ENCODE data around the gene DLGAP1. TPM values are rescaled to one million over a fixed set of nuclear protein-coding genes. Genes with fewer than 3 reads are reported as not detected.
A peak's percentile ranks its signal among the peaks of the same experiment; 100 is the strongest.
"Not testable (repeated sequence)": the region's sequence is repeated elsewhere in the genome, so short reads cannot be mapped to it uniquely, and the experiment has no call there.

Gene DLGAP1
- total and polyA plus RNA-seq, 4 donors = 0.75 to 6.6 (median 3.6) TPM

GRCh38 chr18:3699707-3700567 lies 755.2 kb downstream of the DLGAP1 start:
- H3K4me3 ChIP-seq (ENCODE audit: low read length in 2 of 2) = not testable (repeated sequence)

GRCh38 chr18:3694030-3694778 lies 760.9 kb downstream of the DLGAP1 start:
- H3K9me3 ChIP-seq (ENCODE audit: control insufficient read depth, low read length); H3K27ac ChIP-seq (ENCODE audit: low read depth in 1 of 2, low read length in 2 of 2); H3K4me1 ChIP-seq (ENCODE audit: control insufficient read depth in 1 of 2, insufficient read depth in 2 of 2, low read length in 2 of 2); DNase-seq; H3K27me3 ChIP-seq (ENCODE audit: control insufficient read depth in 1 of 2, insufficient read depth in 2 of 2, low read length in 1 of 2); intact Hi-C loops (cut with DNase I); H3K36me3 ChIP-seq (ENCODE audit: control insufficient read depth in 1 of 2, insufficient read depth in 2 of 2, low read length in 1 of 2); ATAC-seq (ENCODE audit: low FRiP score); H3K4me3 ChIP-seq (ENCODE audit: low read length in 2 of 2): not testable (repeated sequence)
- 89 to 94% methylated on average over 5 of the region's 5 CpGs for WGBS, 2 donors

More at GRCh38 chr18:3699707-3700567, 755.2 kb downstream of the DLGAP1 start:
- intact Hi-C loops (cut with DNase I) = loop anchor here (5.0 to 10.0 kb wide), 4 partner anchors 172 to 365 kb away; no protein-coding TSS in a partner anchor
- H3K27me3 ChIP-seq (ENCODE audit: control insufficient read depth in 1 of 2, insufficient read depth in 2 of 2, low read length in 1 of 2); H3K27ac ChIP-seq (ENCODE audit: low read depth in 1 of 2, low read length in 2 of 2); H3K36me3 ChIP-seq (ENCODE audit: control insufficient read depth in 1 of 2, insufficient read depth in 2 of 2, low read length in 1 of 2); H3K4me1 ChIP-seq (ENCODE audit: control insufficient read depth in 1 of 2, insufficient read depth in 2 of 2, low read length in 2 of 2); H3K9me3 ChIP-seq (ENCODE audit: control insufficient read depth, low read length); ATAC-seq (ENCODE audit: low FRiP score): not testable (repeated sequence)
- peak in 1 of 2 donors; percentile 69 for DNase-seq
- 89 to 90% methylated on average over 16 of the region's 16 CpGs for WGBS, 2 donors

DNA sequence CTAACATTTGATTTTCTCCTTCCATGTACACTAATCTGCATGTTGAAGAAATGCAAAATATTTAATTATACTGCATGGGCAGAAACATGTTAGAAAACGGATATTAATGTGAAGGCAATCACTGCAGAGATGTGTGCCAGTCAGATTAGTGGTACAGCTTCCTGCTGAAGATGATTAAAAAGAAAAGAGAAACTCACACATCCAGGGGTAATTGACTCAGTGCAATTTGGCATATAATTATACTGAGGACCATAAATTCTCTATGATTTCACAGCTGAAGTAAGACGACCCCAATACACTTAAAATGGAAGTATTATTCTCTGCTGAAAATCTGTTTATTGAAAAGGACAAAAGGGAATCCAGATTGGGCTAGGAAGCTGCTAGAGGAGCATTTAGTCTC lies 761.7 kb downstream of the DLGAP1 start:
- 59 to 65% methylated on average over 2 of the region's 2 CpGs for WGBS, 2 donors
- Histone ChIP-seq H3K27me3 (ENCODE audit: control insufficient read depth in 1 of 2, insufficient read depth in 2 of 2, low read length in 1 of 2) (no peaks in the 10 kb centered on the region), H3K36me3 (ENCODE audit: control insufficient read depth in 1 of 2, insufficient read depth in 2 of 2, low read length in 1 of 2) (no peaks in the 10 kb centered on the region), H3K4me1 (ENCODE audit: control insufficient read depth in 1 of 2, insufficient read depth in 2 of 2, low read length in 2 of 2) (peaks cover 0 to 2% of the 10 kb centered on the region in 2 donors), H3K9me3 (ENCODE audit: control insufficient read depth, low read length) (no peaks in the 10 kb centered on the region), H3K4me3 (ENCODE audit: low read length in 2 of 2) (no peak overlapping the region), H3K27ac (ENCODE audit: low read depth in 1 of 2, low read length in 2 of 2) (no peak overlapping the region)
- intact Hi-C loops (cut with DNase I) = no loop called here
- no peak for DNase-seq
- ATAC-seq (ENCODE audit: low FRiP score) = no peak

- no peaks in the 10 kb centered on the region for H3K36me3 ChIP-seq (ENCODE audit: control insufficient read depth in 1 of 2, insufficient read depth in 2 of 2, low read length in 1 of 2)
- peaks cover 0 to 2% of the 10 kb centered on the region in 2 donors for H3K4me1 ChIP-seq (ENCODE audit: control insufficient read depth in 1 of 2, insufficient read depth in 2 of 2, low read length in 2 of 2)
- H3K4me3 ChIP-seq (ENCODE audit: low read length in 2 of 2) = no peak overlapping the region
- H3K27ac ChIP-seq (ENCODE audit: low read depth in 1 of 2, low read length in 2 of 2) = no peak overlapping the region
- no peak for ATAC-seq (ENCODE audit: low FRiP score)
- no peaks in the 10 kb centered on the region for H3K9me3 ChIP-seq (ENCODE audit: control insufficient read depth, low read length)
- intact Hi-C loops (cut with DNase I) = no loop called here
- H3K27me3 ChIP-seq (ENCODE audit: control insufficient read depth in 1 of 2, insufficient read depth in 2 of 2, low read length in 1 of 2) = no peaks in the 10 kb centered on the region
- no peak for DNase-seq
- 13 to 18% methylated on average over 2 of the region's 2 CpGs for WGBS, 2 donors
Observed at GRCh38 chr18:3692691-3693090, 762.4 kb downstream of the DLGAP1 start.

- Histone ChIP-seq H3K36me3 (ENCODE audit: control insufficient read depth in 1 of 2, insufficient read depth in 2 of 2, low read length in 1 of 2) (no peaks in the 10 kb centered on the region), H3K4me1 (ENCODE audit: control insufficient read depth in 1 of 2, insufficient read depth in 2 of 2, low read length in 2 of 2) (peaks cover 0 to 2% of the 10 kb centered on the region in 2 donors), H3K27me3 (ENCODE audit: control insufficient read depth in 1 of 2, insufficient read depth in 2 of 2, low read length in 1 of 2) (no peaks in the 10 kb centered on the region), H3K4me3 (ENCODE audit: low read length in 2 of 2) (no peak overlapping the region), H3K9me3 (ENCODE audit: control insufficient read depth, low read length) (no peaks in the 10 kb centered on the region), H3K27ac (ENCODE audit: low read depth in 1 of 2, low read length in 2 of 2) (no peak overlapping the region)
- no peak for DNase-seq
- ATAC-seq (ENCODE audit: low FRiP score) = no peak
- intact Hi-C loops (cut with DNase I) = no loop called here
- WGBS, 2 donors = 87 to 91% methylated on average over 2 of the region's 2 CpGs
Observed at GRCh38 chr18:3692113-3692621, 762.9 kb downstream of the DLGAP1 start.

DNA sequence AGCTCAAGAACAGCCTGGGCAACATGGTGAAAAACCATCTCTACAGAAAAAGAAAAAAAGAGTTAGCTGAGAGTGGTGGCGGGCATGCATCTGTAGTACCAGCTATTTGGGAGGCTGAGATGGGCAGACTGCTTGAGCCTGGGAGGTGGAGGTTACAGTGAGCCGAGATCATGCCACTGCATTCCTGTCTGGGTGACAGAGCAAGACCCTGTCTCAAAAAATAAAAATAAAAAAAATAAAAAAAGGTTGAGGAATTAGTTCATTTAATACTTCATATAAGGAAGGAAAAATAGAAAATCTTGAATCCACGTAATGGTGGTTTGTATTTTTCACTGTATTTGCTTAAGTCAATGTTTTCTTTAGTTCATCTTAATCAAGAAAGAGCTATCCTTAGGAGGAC lies 763.4 kb downstream of the DLGAP1 start:
- Histone ChIP-seq H3K27me3 (ENCODE audit: control insufficient read depth in 1 of 2, insufficient read depth in 2 of 2, low read length in 1 of 2) (no peaks in the 10 kb centered on the region), H3K36me3 (ENCODE audit: control insufficient read depth in 1 of 2, insufficient read depth in 2 of 2, low read length in 1 of 2) (no peaks in the 10 kb centered on the region), H3K9me3 (ENCODE audit: control insufficient read depth, low read length) (no peaks in the 10 kb centered on the region), H3K4me3 (ENCODE audit: low read length in 2 of 2) (no peak overlapping the region), H3K27ac (ENCODE audit: low read depth in 1 of 2, low read length in 2 of 2) (no peak overlapping the region), H3K4me1 (ENCODE audit: control insufficient read depth in 1 of 2, insufficient read depth in 2 of 2, low read length in 2 of 2) (peaks cover 0 to 2% of the 10 kb centered on the region in 2 donors)
- intact Hi-C loops (cut with DNase I) = no loop called here
- DNase-seq (no peak), ATAC-seq (ENCODE audit: low FRiP score) (no peak)
- 90 to 91% methylated on average over 3 of the region's 3 CpGs for WGBS, 2 donors

DNA sequence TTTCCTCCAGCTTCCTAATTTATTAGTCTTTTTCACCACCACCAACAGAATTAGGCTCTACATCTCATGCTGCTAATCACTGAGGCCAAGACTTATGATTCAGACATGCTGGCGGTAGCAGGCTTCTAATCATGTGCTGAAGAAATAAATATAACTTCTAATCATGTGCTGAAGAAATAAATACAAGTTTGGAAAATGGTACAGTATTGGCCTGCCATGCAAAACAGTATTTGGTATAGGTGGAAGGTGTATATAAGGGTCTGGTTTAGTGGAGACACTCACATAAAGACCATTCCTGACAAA lies 764.4 kb downstream of the DLGAP1 start:
- 49 to 54% methylated on average over 1 of the region's 1 CpG for WGBS, 2 donors
- no peak for ATAC-seq (ENCODE audit: low FRiP score)
- Histone ChIP-seq H3K9me3 (ENCODE audit: control insufficient read depth, low read length) (no peaks in the 10 kb centered on the region), H3K4me3 (ENCODE audit: low read length in 2 of 2) (no peak overlapping the region), H3K36me3 (ENCODE audit: control insufficient read depth in 1 of 2, insufficient read depth in 2 of 2, low read length in 1 of 2) (no peaks in the 10 kb centered on the region), H3K27ac (ENCODE audit: low read depth in 1 of 2, low read length in 2 of 2) (no peak overlapping the region), H3K27me3 (ENCODE audit: control insufficient read depth in 1 of 2, insufficient read depth in 2 of 2, low read length in 1 of 2) (no peaks in the 10 kb centered on the region), H3K4me1 (ENCODE audit: control insufficient read depth in 1 of 2, insufficient read depth in 2 of 2, low read length in 2 of 2) (peaks cover 0 to 2% of the 10 kb centered on the region in 2 donors)
- no peak for DNase-seq
- intact Hi-C loops (cut with DNase I) = no loop called here

DNA sequence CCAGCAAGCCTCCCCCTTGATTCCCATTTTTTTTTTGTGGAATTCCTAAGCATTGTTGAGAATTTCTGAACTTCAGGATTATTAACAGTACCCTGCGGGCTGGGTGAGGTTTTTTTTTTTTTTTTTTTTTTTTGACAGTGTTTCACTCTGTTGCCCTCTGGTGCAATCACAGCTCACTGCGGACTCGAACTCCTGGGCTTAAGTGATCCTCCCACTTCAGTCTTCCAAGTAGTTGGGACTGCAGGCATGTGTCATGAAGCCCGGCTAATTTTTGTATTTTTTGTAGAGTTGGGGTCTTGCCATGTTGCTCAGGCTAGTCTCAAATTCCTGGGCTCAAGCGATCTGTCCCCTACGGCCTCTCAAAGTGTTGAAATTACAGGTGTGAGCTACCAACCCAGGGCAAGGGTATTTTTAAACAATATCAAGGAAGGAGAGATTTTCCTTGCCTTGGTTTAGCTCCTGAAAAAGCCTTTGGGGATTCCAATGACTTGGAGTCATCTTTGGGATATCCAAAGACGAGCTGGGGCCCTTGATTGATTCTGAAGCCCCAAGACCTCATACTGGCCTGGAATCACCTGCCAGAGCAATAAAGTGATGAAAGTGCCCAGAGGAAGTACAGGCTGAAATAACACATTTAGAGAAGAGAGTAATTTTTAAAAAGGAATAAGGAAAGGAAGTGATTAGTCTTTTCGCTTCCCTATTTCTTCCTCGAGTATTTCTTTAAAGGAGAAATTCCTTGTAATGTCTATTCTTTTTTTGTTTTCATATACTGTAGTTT lies 764.9 kb downstream of the DLGAP1 start:
- 78 to 83% methylated on average over 9 of the region's 9 CpGs for WGBS, 2 donors
- no peak for DNase-seq

More for the DNA sequence above, 764.9 kb downstream of the DLGAP1 start:
- H3K4me3 ChIP-seq (ENCODE audit: low read length in 2 of 2) = no peak overlapping the region
- H3K36me3 ChIP-seq (ENCODE audit: control insufficient read depth in 1 of 2, insufficient read depth in 2 of 2, low read length in 1 of 2) = no peaks in the 10 kb centered on the region
- intact Hi-C loops (cut with DNase I) = no loop called here
- no peaks in the 10 kb centered on the region for H3K9me3 ChIP-seq (ENCODE audit: control insufficient read depth, low read length)
- H3K4me1 ChIP-seq (ENCODE audit: control insufficient read depth in 1 of 2, insufficient read depth in 2 of 2, low read length in 2 of 2) = peaks cover 0 to 2% of the 10 kb centered on the region in 2 donors
- no peaks in the 10 kb centered on the region for H3K27me3 ChIP-seq (ENCODE audit: control insufficient read depth in 1 of 2, insufficient read depth in 2 of 2, low read length in 1 of 2)
- no peak overlapping the region for H3K27ac ChIP-seq (ENCODE audit: low read depth in 1 of 2, low read length in 2 of 2)
- ATAC-seq (ENCODE audit: low FRiP score) = no peak

All from aorta (tissue), 5 donors.